Esophagus squamous epithelium (tissue), 5 donors: ENCODE results near the gene LSM4. TPM values are rescaled to one million over a fixed set of nuclear protein-coding genes. Genes with fewer than 3 reads are reported as not detected.
"Not testable (repeated sequence)": the region's sequence is repeated elsewhere in the genome, so short reads cannot be mapped to it uniquely, and the experiment has no call there.

ENCODE experiments used
- DNase-seq: peaks from one replicate; lab custom pipeline; 2025; lab: John Stamatoyannopoulos, UW
- H3K27ac ChIP-seq, 4 donors: fragments of 200-600 bp; sonication (generic); one replicate each; pipeline ENCODE4 v1.5.1; 2016 to 2019; ENCODE audit warnings: mild to moderate bottlenecking in 1 of 4
- H3K27me3 ChIP-seq, 4 donors: fragments of 200-600 bp; sonication (generic); 1 replicate in 3 of 4; 2 replicates in 1 of 4; pipeline versions ENCODE4 v1.5.1 to v1.6.0; 2017 to 2021; ENCODE audit warnings: antibody characterized with exemption in 1 of 4
- H3K36me3 ChIP-seq, 3 donors: fragments of 200-600 bp; sonication (generic); one replicate each; pipeline ENCODE4 v1.5.1; 2016 to 2019
- H3K4me1 ChIP-seq, 3 donors: fragments of 200-600 bp; sonication (generic); one replicate each; pipeline ENCODE4 v1.5.1; 2017 to 2019
- H3K4me3 ChIP-seq, 4 donors: fragments of 200-600 bp; sonication (generic); 1 replicate in 3 of 4; 2 replicates in 1 of 4; pipeline ENCODE4 v1.5.1; 2016 to 2019; ENCODE audit warnings: mild to moderate bottlenecking in 2 of 4, moderate library complexity in 1 of 4
- H3K9me3 ChIP-seq, 3 donors: fragments of 200-600 bp; sonication (generic); one replicate each; pipeline ENCODE4 v1.5.1; 2016 to 2019
- CTCF ChIP-seq, 6 experiments: fragments of 450-650 bp in 4 of 6; fragments of 200-600 bp in 2 of 6; sonication (generic) in 2 of 6; IDR thresholded peaks; one replicate each; pipeline ENCODE4 v1.5.1; 2016 to 2019; ENCODE audit warnings: antibody characterized with exemption in 6 of 6, mild to moderate bottlenecking in 4 of 6, moderate library complexity in 4 of 6
- POLR2A ChIP-seq, 4 donors: fragments of 450-650 bp; IDR thresholded peaks; one replicate each; pipeline ENCODE4 v1.6.1; 2017; ENCODE audit warnings: antibody characterized with exemption in 4 of 4, mild to moderate bottlenecking in 4 of 4, moderate library complexity in 3 of 4
- WGBS, 2 donors: methylation state at CpG; one replicate each; pipeline ENCODE4 v1.1.5; 2018; 5-methylcytosine and 5-hydroxymethylcytosine counted together
- intact Hi-C: fragments of 100-400 bp; cut with DNase I; formaldehyde crosslinking; loops from one replicate; pipeline ENCODE4 v1.15.0; 2022
- total RNA-seq, 4 donors: library from RNA; depleted of rRNA; stranded (reverse); fragments of >200 nt; gene quantifications; one replicate each; pipeline ENCODE4 v1.1.0, GENCODE V29; 2016
- donor health status: DM: yes; HTN: yes; CAD: no.

Gene LSM4
- total RNA-seq, 4 donors from 2014 or later: 97.3 to 228 (median 137) TPM

- Histone ChIP-seq H3K36me3 (no peaks in the 10 kb centered on the region), H3K9me3 (no peaks in the 10 kb centered on the region), H3K4me1 (peaks cover 14 to 26% (median 19%) of the 10 kb centered on the region in 3 donors), H3K27me3 (no peaks in the 10 kb centered on the region), H3K27ac (peak overlapping the region in 3 of 4 donors; percentile 57 to 66 (median 61)), H3K4me3 (peak overlapping the region in 3 of 4 donors; percentile 11 to 58 (median 23))
- WGBS, 2 donors: 1 to 4% methylated on average over 6 to 9 of the region's 9 CpGs
- peak in 1 of 4 donors; percentile 30 for TF ChIP-seq POLR2A (IDR thresholded peaks at IDR 0.05)
- peak; percentile 93 to 99 (median 98) for TF ChIP-seq CTCF (IDR thresholded peaks at IDR 0.05)
- intact Hi-C loops: no loop called here
- DNase-seq: peak; percentile 58
Measured at GRCh38 chr19:18328340-18329034, 5.6 kb upstream of the LSM4 start.

- WGBS, 2 donors: 80 to 90% methylated on average over 1 to 2 of the region's 5 CpGs
- intact Hi-C loops: no loop called here
Measured at GRCh38 chr19:18326772-18327171, 3.9 kb upstream of the LSM4 start.

GRCh38 chr19:18324373-18324731, 1.5 kb upstream of the LSM4 start:
- intact Hi-C loops, H3K4me3 ChIP-seq, DNase-seq, H3K9me3 ChIP-seq, H3K36me3 ChIP-seq, H3K27me3 ChIP-seq: not testable (repeated sequence)
- H3K27ac ChIP-seq: peak overlapping the region in 3 of 4 donors; percentile 88 to 97 (median 92)
- H3K4me1 ChIP-seq: peaks cover 28 to 61% (median 51%) of the 10 kb centered on the region in 3 donors
- 28 to 46% methylated on average over 6 of the region's 6 CpGs for WGBS, 2 donors

More at GRCh38 chr19:18326772-18327171, 3.9 kb upstream of the LSM4 start:
- H3K27me3 ChIP-seq: no peaks in the 10 kb centered on the region
- H3K27ac ChIP-seq: no peak overlapping the region
- no peaks in the 10 kb centered on the region for H3K36me3 ChIP-seq
- H3K4me3 ChIP-seq: no peak overlapping the region
- TF ChIP-seq POLR2A (IDR thresholded peaks at IDR 0.05) (no peak), CTCF (IDR thresholded peaks at IDR 0.05) (no peak)
- no peaks in the 10 kb centered on the region for H3K9me3 ChIP-seq
- peaks cover 21 to 39% (median 29%) of the 10 kb centered on the region in 3 donors for H3K4me1 ChIP-seq
- no peak for DNase-seq

GRCh38 chr19:18322318-18322758, 538 bp downstream of the LSM4 start:
- peak overlapping the region; percentile 88 to 97 (median 94) for H3K27ac ChIP-seq
- intact Hi-C loops: loop anchor here (2.0 kb wide), 1 partner anchor 42 kb away; the partner anchor contains the start of gene JUND
- no peaks in the 10 kb centered on the region for H3K27me3 ChIP-seq
- H3K4me3 ChIP-seq: peak overlapping the region; percentile 56 to 85 (median 68)
- H3K9me3 ChIP-seq: no peaks in the 10 kb centered on the region
- 1 to 4% methylated on average over 6 to 7 of the region's 7 CpGs for WGBS, 2 donors
- TF ChIP-seq CTCF (IDR thresholded peaks at IDR 0.05) (no peak), POLR2A (IDR thresholded peaks at IDR 0.05) (no peak)
- DNase-seq: no peak
- H3K4me1 ChIP-seq: peaks cover 35 to 65% (median 50%) of the 10 kb centered on the region in 3 donors
- H3K36me3 ChIP-seq: no peaks in the 10 kb centered on the region

- TF ChIP-seq POLR2A (IDR thresholded peaks at IDR 0.05) (no peak), CTCF (IDR thresholded peaks at IDR 0.05) (no peak)
- peaks cover 35 to 65% (median 50%) of the 10 kb centered on the region in 3 donors for H3K4me1 ChIP-seq
- no peak for DNase-seq
- H3K36me3 ChIP-seq: no peaks in the 10 kb centered on the region
- peak overlapping the region; percentile 56 to 85 (median 68) for H3K4me3 ChIP-seq
- no peaks in the 10 kb centered on the region for H3K27me3 ChIP-seq
- peak overlapping the region; percentile 88 to 97 (median 94) for H3K27ac ChIP-seq
- intact Hi-C loops: loop anchor here (2.0 kb wide), 1 partner anchor 41 kb away; the partner anchor contains the start of gene JUND
- 27% methylated on average over 9 of the region's 9 CpGs for WGBS, 2 donors
- H3K9me3 ChIP-seq: no peaks in the 10 kb centered on the region
Measured at GRCh38 chr19:18321734-18322102, 1.2 kb downstream of the LSM4 start.
